Stimulated activated CD4-positive, alpha-beta T cell treated with anti-CD3 and anti-CD28 coated beads, Interleukin-12 subunit alpha, Interleukin-12 subunit beta, amount 100 ng/mL, for 48 hours (primary cell): ENCODE results near the gene PRSS23.
"Not testable (repeated sequence)": the region's sequence is repeated elsewhere in the genome, so short reads cannot be mapped to it uniquely, and the experiment has no call there.

Source experiments
- DNase-seq, 3 donors: peaks; one replicate each; pipeline ENCODE4 v3.0.0-alpha.2; 2020; ENCODE audit warnings: low read depth in 2 of 3, low spot score in 1 of 3

The PRSS23 gene, protein sequence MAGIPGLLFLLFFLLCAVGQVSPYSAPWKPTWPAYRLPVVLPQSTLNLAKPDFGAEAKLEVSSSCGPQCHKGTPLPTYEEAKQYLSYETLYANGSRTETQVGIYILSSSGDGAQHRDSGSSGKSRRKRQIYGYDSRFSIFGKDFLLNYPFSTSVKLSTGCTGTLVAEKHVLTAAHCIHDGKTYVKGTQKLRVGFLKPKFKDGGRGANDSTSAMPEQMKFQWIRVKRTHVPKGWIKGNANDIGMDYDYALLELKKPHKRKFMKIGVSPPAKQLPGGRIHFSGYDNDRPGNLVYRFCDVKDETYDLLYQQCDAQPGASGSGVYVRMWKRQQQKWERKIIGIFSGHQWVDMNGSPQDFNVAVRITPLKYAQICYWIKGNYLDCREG

DNA sequence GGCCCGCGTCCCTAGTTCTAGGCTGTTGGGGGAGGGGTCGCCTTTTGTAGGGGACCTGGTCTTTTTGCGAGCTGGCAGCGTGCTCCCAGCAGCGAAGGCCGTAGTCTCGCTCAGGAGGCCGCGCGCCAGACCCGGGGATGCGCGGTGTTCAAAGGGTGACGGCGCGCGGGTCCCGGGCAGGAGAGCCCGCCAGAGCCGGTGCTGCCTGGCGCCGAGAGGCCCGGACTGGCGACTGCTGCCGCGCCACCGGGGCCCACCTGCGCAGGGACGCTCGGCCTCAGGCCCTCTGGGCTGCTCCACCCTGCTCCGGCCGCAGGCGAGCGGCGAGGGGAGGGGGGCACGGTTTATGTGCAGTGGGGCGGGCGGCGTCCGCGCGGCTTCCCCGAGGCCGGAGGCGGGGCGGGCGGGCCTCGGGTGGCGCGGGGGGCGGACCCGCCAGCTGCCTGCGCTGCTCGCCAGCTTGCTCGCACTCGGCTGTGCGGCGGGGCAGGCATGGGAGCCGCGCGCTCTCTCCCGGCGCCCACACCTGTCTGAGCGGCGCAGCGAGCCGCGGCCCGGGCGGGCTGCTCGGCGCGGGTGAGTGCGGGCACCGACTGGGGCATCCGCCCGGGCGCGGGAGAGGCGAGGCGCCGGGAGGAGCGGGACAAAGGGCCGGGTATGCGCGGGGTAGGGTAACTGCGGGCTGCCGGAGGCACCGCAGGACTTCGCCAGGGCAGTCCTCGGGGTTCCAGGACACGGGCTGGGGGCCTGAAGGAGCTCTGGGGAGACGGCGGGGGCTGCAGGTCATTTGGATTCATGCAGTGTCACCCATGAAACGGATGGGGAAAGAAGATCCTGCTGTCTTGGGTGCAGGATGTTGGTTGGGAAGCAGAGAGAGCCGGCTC, at the start of gene PRSS23:
Gene PRSS23 (plus strand): TSS at position 467 of the 884 bp plus-strand sequence. CDS start 7,102 bp downstream, outside the sequence.
- peak in 1 of 3 donors; percentile 26 for DNase-seq

- no peak for DNase-seq
These were observed 46.9 kb upstream of the PRSS23 start for GRCh38 chr11:86753459-86753858.

DNA sequence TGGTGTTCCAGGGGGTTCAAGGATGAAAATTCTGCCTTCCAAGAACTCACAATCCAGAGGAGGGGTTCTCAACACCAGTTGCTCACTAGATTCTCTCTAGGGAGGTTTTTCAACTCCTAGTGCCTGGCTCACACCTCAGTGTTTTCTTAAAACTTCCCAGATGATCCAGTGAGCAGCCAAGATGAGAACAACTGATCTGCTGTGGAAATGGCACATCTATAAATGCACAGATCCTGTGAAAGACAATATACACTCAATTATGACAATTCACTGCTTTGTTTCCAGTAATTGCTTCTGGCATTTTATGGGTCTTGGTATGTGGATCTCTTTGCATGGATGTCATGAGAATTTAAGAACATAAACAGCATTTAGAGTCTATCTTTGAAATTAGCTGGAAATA, 45.2 kb upstream of the PRSS23 start:
- DNase-seq, result no peak

DNA sequence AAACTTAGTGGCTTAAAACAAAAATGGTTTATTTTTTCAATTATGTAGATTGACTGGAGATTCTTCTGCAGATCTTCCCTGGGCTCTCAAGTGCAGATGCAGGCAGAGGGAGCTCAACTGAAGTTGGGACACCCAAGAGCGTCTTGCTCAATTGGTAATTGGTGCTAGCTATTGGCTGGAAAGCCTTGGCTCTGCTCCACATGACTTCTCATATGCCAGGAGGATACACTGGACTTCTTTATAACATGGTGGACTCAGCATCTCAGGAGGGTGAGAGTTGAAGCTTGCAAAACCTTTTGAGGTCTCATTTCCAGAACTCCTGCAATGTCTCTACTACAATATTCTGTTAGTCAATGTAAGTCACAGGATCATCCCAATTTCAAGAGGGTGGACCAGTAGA, 42.2 kb upstream of the PRSS23 start:
- DNase-seq, result no peak

DNA sequence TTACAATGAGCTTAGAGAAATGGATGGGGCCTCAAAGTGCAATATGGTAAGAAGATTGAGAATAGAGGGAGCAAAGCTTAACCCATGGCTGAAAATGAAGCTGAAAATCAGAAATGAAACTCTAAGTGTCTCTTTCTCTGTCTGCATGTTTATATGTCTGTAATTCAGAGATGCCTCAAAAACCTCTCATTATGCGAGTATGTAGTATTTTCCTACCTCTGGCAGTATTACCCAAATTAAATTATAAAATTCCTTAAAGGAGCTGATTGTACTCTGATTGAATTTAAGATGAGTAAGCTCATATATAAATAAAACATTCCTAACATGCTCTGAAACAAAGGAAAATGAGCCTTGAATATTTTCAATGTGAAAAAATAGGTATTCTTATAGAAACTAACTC, 39.8 kb upstream of the PRSS23 start:
- no peak for DNase-seq

- DNase-seq, result no peak
These were observed 38.4 kb upstream of the PRSS23 start for GRCh38 chr11:86761978-86762377.

DNA sequence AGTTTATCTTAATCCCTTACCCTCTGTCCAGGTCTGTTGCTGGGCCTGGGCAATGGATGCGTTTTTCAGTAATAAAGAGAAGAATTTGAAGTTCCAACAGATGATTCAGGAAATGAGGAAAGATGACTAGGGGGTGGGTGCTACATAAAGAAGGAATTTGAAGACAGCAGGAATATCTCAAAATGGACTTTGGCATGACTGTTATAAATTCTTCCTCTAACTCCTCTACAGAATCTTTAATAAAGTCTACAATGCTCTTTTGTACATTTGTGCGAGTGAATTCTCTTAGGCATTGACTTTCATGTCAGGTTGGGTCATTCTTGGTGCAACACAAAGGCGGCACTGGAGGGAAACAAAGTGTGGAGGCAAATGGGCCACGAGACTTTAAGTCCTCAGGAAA, 35.1 kb upstream of the PRSS23 start:
- DNase-seq, result no peak

GRCh38 chr11:86765878-86766277, 34.5 kb upstream of the PRSS23 start:
- DNase-seq, result no peak

- no peak for DNase-seq
These were observed 31.1 kb upstream of the PRSS23 start for GRCh38 chr11:86769219-86769618.

DNA sequence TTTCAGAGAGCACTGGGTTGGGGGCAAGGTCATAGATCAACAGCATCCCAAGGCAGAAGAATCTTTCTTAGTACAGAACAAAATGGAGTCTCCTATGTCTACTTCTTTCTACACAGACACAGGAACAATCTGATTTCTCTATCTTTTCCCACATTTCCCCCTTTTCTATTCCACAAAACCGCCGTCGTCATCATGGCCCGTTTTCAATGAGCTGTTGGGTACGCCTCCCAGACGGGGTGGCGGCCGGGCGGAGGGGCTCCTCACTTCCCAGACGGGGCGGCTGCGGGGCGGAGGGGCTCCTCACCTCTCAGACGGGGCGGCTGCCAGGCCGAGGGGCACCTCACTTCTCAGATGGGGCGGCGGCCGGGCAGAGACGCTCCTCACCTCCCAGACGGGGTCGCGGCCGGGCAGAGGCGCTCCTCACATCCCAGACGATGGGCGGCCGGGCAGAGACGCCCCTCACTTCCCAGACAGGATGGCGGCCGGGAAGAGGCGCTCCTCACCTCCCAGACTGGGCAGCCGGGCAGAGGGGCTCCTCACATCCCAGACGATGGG, 29.8 kb upstream of the PRSS23 start:
- not testable (repeated sequence) for DNase-seq

GRCh38 chr11:86772999-86773398, 27.3 kb upstream of the PRSS23 start:
- DNase-seq, result no peak

DNA sequence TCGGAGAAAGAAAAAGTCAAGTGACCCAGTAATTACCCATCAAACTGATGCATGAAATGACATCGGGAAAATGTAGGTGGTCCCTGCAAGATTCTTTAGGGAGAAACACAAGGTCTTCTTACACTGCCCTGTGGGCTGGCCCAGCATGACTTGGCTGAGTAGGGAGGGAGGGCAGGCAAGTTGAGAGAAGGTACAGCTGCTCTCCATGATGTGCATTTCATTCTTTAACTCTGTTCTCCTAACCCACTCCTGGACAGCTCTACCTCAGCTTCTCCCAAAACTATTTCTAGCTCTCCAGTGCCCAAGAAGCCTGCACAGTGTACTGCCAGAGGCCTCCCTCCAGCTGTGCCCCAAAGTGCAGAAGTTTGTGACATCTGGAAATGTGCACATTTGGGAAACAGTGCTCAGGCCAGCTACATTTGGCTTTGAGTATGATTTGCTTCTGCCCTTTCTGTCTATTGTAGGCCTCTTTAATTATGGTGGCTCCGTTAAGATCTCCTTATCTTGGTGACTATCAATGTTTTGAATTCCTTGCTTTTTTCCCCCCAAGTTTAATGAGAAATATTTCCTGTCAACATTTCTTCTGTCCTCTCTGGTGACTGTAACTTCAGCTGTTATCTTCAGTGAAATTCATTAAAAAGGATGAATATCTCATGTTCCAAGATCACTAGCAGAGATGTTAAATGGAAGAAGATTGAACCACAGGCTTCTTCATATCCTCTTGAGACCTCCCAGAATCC, 26.7 kb upstream of the PRSS23 start:
- DNase-seq, result no peak

DNA sequence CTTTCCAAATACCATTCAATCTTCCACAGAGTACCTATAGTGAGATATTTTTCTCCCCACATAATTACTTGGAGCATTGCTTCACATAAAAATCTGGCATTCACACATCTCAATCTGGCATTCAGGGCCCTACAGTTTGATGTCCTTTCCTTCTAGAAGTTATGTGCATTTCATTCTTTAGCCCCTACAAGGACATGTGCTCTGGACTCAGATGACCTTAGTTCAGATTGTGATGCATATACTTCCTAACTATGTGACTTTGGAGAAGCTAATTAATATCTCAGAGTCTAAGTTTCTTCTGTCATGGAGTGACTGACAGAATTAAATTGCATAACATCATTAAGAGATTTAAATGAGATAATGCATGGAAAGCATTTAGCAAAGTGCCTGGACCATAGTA, 25.9 kb upstream of the PRSS23 start:
- no peak for DNase-seq

GRCh38 chr11:86775361-86775760, 25.0 kb upstream of the PRSS23 start:
- DNase-seq, result no peak

- DNase-seq, result no peak
These were observed 18.8 kb upstream of the PRSS23 start for GRCh38 chr11:86781546-86781945.

DNA sequence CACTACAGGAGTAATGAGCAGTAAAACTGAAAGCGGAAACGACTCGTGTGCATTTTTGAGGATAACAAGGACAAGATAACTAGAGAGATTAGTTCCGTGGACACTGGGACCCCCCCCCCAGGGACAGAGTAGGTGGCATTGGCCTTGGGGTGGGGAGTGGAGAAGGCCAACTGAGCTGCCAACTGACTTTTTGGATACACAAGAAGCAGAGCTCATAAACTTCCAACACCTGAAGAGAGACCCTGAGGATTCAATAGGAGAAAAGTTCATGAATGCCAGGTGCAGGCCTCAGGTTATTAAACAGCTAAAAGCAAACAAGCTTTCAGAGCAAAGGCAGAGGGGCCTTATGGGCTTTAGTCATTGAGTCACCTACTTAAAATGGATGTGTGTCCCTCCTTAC, 17.6 kb upstream of the PRSS23 start:
- DNase-seq, result no peak

DNA sequence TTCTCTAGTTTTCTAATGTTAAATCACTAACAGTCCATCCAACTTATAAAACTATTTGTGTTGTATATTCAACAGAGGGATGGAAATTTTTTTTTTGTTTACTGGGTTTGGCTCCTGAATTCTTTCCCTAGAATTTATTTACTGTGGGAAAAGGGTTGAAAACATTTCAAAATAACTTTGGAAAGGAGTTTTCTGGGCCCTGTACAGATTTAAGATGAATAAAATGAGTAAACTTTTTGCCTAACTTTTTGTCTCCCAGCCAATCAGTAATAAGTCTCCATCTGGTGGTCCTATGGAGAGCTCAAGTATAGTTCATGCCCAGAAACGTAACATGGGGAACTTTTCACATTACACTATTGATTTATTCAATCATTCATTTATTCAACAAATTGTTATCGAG, 16.7 kb upstream of the PRSS23 start:
- DNase-seq, result no peak

DNA sequence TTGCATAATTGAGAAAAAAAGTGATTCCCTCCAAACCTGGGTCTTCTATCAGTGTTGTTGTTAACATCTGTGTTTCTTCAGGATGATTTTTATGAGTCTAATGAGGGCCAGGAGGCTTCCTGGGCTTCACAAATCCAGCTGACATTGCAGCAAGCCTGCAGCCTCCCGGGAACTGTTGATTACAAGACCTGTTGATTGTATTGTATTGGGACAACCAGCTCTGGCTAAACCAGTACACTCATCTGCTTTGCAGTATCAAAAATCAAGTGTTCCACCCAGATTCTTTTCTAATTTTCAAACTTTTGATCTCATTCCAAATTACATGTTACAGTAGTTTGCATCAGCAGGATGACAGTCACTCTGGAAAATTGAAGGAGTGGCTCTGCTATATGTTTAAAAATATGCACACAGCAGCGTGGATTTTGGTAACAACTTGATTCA, 16.1 kb upstream of the PRSS23 start:
- no peak for DNase-seq

DNA sequence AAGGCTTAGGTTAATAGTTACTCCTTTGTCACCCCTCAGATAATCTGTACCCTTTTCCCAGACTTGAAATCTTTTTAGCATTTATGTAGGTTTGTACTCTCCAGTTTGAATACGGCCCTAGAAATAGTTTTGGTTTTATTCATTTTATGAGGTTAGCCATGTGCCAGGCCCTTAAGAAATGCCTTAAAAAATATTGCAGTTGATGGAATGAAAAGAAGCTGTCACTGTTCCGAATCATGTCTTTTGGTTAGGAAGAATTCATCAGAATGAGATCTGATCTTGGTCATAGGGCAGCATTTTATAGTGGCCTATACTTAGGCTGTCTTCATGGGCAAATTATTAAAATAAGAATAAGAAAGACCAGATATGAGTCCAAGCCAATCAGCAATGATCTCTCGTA, 14.8 kb upstream of the PRSS23 start:
- no peak for DNase-seq

DNA sequence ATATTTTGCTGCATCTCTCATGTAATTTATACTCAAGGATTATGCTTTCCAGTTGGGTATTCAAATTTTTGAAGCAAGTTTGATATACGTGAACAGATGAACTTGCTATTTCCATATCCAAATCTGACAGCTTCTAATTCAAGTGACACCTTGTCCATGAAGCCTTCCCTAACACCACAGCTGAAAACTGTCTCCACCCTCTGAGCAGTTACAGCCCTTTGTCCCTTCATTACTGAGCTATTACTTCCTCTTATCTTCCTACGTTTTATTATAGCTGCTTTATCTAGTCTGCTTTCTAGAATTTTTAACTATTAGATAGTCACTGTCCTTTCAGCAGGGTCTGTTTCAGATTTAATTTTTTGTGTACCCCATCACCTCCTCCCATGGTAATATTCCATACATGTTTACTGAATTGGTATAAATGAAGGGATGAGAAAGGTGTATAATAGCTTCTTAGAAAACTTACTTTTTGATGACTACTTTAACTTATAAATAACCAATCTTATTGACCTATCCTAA, 13.3 kb upstream of the PRSS23 start:
- DNase-seq, result no peak

DNA sequence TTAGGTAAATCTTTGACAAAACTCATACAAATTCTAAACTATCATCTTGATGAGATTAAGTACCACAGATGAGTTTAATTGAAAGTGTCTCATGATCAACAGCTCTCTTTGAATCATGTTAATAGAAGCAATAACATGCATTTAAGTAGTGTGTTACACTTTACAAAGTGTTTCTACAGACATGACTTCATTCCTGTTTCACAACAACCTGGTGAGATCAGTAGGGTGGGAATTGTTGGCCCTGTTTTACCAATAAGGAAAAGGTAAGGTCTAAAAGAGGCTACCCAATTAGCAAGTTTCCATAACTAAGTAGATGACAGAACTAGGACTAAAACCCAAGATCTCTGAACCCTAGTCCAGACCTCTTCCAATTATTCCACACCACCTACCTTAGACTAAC, 12.7 kb upstream of the PRSS23 start:
- no peak for DNase-seq
